IMR-90 (cell line): ENCODE measurements around the gene MGAT4A. TPM values are rescaled to one million over a fixed set of nuclear protein-coding genes. Genes with fewer than 3 reads are reported as not detected.
"Not testable (repeated sequence)": the region's sequence is repeated elsewhere in the genome, so short reads cannot be mapped to it uniquely, and the experiment has no call there.

Experiments used
- ATAC-seq: fragments of 200-7000 bp; cut with Tn5 transposase; 2 replicates; pipeline ENCODE4 v1.9.1; 2020; ENCODE audit warnings: low read depth, mild to moderate bottlenecking, moderate library complexity
- BruUV-seq: library from RNA; stranded (reverse); fragments of 400-500 nt; replicated peaks from 2 replicates; lab custom pipeline; 2021; lab: Mats Ljungman, UMichigan
- CTCF ChIA-PET: fragments of 300-600 bp; formaldehyde crosslinking; extraction: SDS; loops from one replicate; lab custom pipeline; 2021; ENCODE audit warnings: antibody characterized with exemption; lab: Yijun Ruan, JAX
- POLR2A ChIA-PET: fragments of 300-600 bp; sonication (Branson Sonifier 250); formaldehyde crosslinking; loops from one replicate; lab custom pipeline; 2022; ENCODE audit warnings: antibody characterized with exemption; ENCODE audit not compliant: unreplicated experiment; lab: Charles Lee
- DNase-seq: peaks from one replicate; pipeline ENCODE4 v3.0.0; 2013
- H2AFZ ChIP-seq: replicated peaks from 2 replicates; pipeline ENCODE3; 2013; ENCODE audit warnings: low read length, mild to moderate bottlenecking; ENCODE audit not compliant: poor library complexity
- H2AK5ac ChIP-seq: 2 replicates; pipeline ENCODE4 v1.6.1; 2013; ENCODE audit warnings: low read depth, low read length, inconsistent platforms
- H2AK9ac ChIP-seq: replicated peaks from 2 replicates; pipeline ENCODE3; 2013; ENCODE audit warnings: mild to moderate bottlenecking, low read depth, low read length, moderate library complexity; ENCODE audit not compliant: poor library complexity
- H2BK120ac ChIP-seq: 2 replicates; pipeline ENCODE4 v1.6.1; 2013; ENCODE audit warnings: low read depth, low read length, inconsistent platforms
- H2BK15ac ChIP-seq: 3 replicates; pipeline ENCODE4 v1.6.1; 2013; ENCODE audit warnings: low read depth, low read length, inconsistent platforms
- H2BK20ac ChIP-seq: 2 replicates; pipeline ENCODE4 v1.6.1; 2013; ENCODE audit warnings: low read depth, mild to moderate bottlenecking, inconsistent platforms, low read length, moderate library complexity
- H2BK5ac ChIP-seq: 2 replicates; pipeline ENCODE4 v1.6.1; 2013; ENCODE audit warnings: mild to moderate bottlenecking, low read depth, low read length, inconsistent platforms; ENCODE audit not compliant: poor library complexity, severe bottlenecking
- H3K14ac ChIP-seq: replicated peaks from 2 replicates; pipeline ENCODE4 v1.6.1; 2013; ENCODE audit warnings: low read depth, low read length, inconsistent platforms
- H3K18ac ChIP-seq: 2 replicates; pipeline ENCODE4 v1.6.1; 2013; ENCODE audit warnings: low read depth, low read length, control low read depth
- H3K23ac ChIP-seq: 2 replicates; pipeline ENCODE4 v1.6.1; 2013; ENCODE audit warnings: low read depth, low read length, inconsistent platforms
- H3K27ac ChIP-seq: 2 replicates; pipeline ENCODE4 v1.5.1; 2013; ENCODE audit warnings: mild to moderate bottlenecking, control low read depth, low read length; ENCODE audit not compliant: insufficient read depth
- H3K27me3 ChIP-seq: 2 replicates; pipeline ENCODE4 v1.6.1; 2013; ENCODE audit warnings: low read length; ENCODE audit not compliant: control insufficient read depth, insufficient read depth
- H3K36me3 ChIP-seq: 2 replicates; pipeline ENCODE4 v1.6.1; 2013; ENCODE audit warnings: low read length, mixed read lengths; ENCODE audit not compliant: control insufficient read depth, insufficient read depth
- H3K4ac ChIP-seq: 2 replicates; pipeline ENCODE4 v1.6.1; 2013; ENCODE audit warnings: low read depth, low read length, inconsistent platforms
- H3K4me1 ChIP-seq: 2 replicates; pipeline ENCODE4 v1.6.1; 2013; ENCODE audit warnings: low read length, mixed read lengths; ENCODE audit not compliant: control insufficient read depth, insufficient read depth
- H3K4me2 ChIP-seq: 2 replicates; pipeline ENCODE4 v1.6.1; 2013; ENCODE audit warnings: low read depth, mild to moderate bottlenecking, control low read depth, low read length, moderate library complexity
- H3K4me3 ChIP-seq: 2 replicates; pipeline ENCODE4 v1.5.1; 2013; ENCODE audit warnings: low read depth, mild to moderate bottlenecking, control low read depth, low read length, moderate library complexity; ENCODE audit not compliant: insufficient read depth
- H3K56ac ChIP-seq: 2 replicates; pipeline ENCODE4 v1.6.1; 2013; ENCODE audit warnings: low read length, inconsistent platforms; ENCODE audit not compliant: insufficient read depth; ENCODE audit errors: extremely low read depth
- H3K79me1 ChIP-seq, 2 experiments: 2 replicates each; pipeline ENCODE4 v1.6.1; 2013; ENCODE audit warnings: low read length in 2 of 2, inconsistent platforms in 1 of 2, low read depth in 1 of 2
- H3K9ac ChIP-seq: 2 replicates; pipeline ENCODE4 v1.6.1; 2013; ENCODE audit warnings: low read depth, low read length, control low read depth
- H3K9me1 ChIP-seq: 2 replicates; pipeline ENCODE4 v1.6.1; 2013; ENCODE audit warnings: low read length, inconsistent platforms; ENCODE audit not compliant: insufficient read depth
- H3K9me3 ChIP-seq: 2 replicates; pipeline ENCODE4 v1.6.1; 2013; ENCODE audit warnings: low read length; ENCODE audit not compliant: control insufficient read depth, insufficient read depth
- H4K20me1 ChIP-seq: 2 replicates; pipeline ENCODE4 v1.6.1; 2013; ENCODE audit warnings: low read length, inconsistent platforms; ENCODE audit not compliant: insufficient read depth
- H4K5ac ChIP-seq: 2 replicates; pipeline ENCODE4 v1.6.1; 2013; ENCODE audit warnings: mild to moderate bottlenecking, low read depth, low read length, control low read depth
- H4K8ac ChIP-seq, 2 experiments: 2 replicates each; pipeline ENCODE4 v1.6.1; 2013; ENCODE audit warnings: low read depth in 2 of 2, low read length in 2 of 2, control low read depth in 1 of 2, inconsistent platforms in 1 of 2
- H4K91ac ChIP-seq: 2 replicates; pipeline ENCODE4 v1.6.1; 2013; ENCODE audit warnings: low read depth, low read length, inconsistent platforms; ENCODE audit not compliant: insufficient read depth
- WGBS, 2 experiments: methylation state at CpG; one replicate each; pipeline versions ENCODE4 v1.1.5 to v1.1.7; 2013; ENCODE audit warnings: missing lambda C conversion rate in 2 of 2; ENCODE audit not compliant: insufficient read length in 1 of 2; ENCODE audit errors: extremely low coverage in 2 of 2; 5-methylcytosine and 5-hydroxymethylcytosine counted together
- dilution Hi-C: fragments of 300-500 bp; cut with HindIII; formaldehyde crosslinking; loops from one replicate; pipeline ENCODE4 v1.14.3; 2018; ENCODE audit warnings: low sequenced_read_pairs; ENCODE audit not compliant: unreplicated experiment
- in situ Hi-C: fragments of 300-500 bp; cut with MboI; formaldehyde crosslinking; loops from 3 replicates; pipeline ENCODE4 v1.14.3; 2019; ENCODE audit warnings: low sequenced_read_pairs, inconsistent platforms, mixed read lengths
- intact Hi-C: fragments of 100-400 bp; cut with micrococcal nuclease; formaldehyde crosslinking; loops from 2 replicates; pipeline ENCODE4 v1.10.0; 2022
- polyA plus RNA-seq, 3 experiments: library from polyadenylated mRNA; depleted of rRNA; stranded (reverse); fragments of >200 nt; gene quantifications; 2 replicates each; pipeline ENCODE4 v1.2.3, GENCODE V29; 2012; ENCODE audit warnings: low replicate concordance in 1 of 3
- total RNA-seq: library from RNA; depleted of rRNA; stranded (reverse); fragments of >200 nt; gene quantifications from 2 replicates; pipeline ENCODE4 v1.2.3, GENCODE V29; 2012

MGAT4A gene
- total and polyA plus RNA-seq, 2 of the 4 experiments (the other 2 are of a cell fraction), result under 0.01 TPM; not detected in 1

- POLR2A ChIA-PET, H3K56ac ChIP-seq, H2BK15ac ChIP-seq, H3K14ac ChIP-seq, H4K20me1 ChIP-seq, H2BK5ac ChIP-seq, H3K4ac ChIP-seq, H4K91ac ChIP-seq, H3K9me3 ChIP-seq, H3K9me1 ChIP-seq, H2BK120ac ChIP-seq, H3K23ac ChIP-seq, BruUV-seq, H2AFZ ChIP-seq, H2BK20ac ChIP-seq, H3K36me3 ChIP-seq, H3K4me2 ChIP-seq, CTCF ChIA-PET, H3K18ac ChIP-seq, H3K27ac ChIP-seq, dilution Hi-C loops, H2AK9ac ChIP-seq, DNase-seq, H3K9ac ChIP-seq, H3K27me3 ChIP-seq, H3K79me1 ChIP-seq, in situ Hi-C loops, H3K4me3 ChIP-seq, H2AK5ac ChIP-seq, ATAC-seq, H4K5ac ChIP-seq, H3K4me1 ChIP-seq, H4K8ac ChIP-seq: not testable (repeated sequence)
- WGBS, 2 experiments, result no CpG with 5 or more reads among the region's 3 CpGs
- intact Hi-C loops, result loop anchor here (10.0 kb wide), 1 partner anchor 1605 kb away; no protein-coding TSS in a partner anchor
Observed at GRCh38 chr2:98659491-98659840, 71.5 kb downstream of the MGAT4A start.
